ENCODE measurements around the gene ZNF83.

The ZNF83 gene

GRCh38 chr19:52648336-52649016, 10.3 kb upstream of the ZNF83 start:
- no peak for TF ChIP-seq ZC3H10 (CRISPR knock-in tag; IDR thresholded peaks at IDR 0.05)
- TF ChIP-seq, protein P1, sequence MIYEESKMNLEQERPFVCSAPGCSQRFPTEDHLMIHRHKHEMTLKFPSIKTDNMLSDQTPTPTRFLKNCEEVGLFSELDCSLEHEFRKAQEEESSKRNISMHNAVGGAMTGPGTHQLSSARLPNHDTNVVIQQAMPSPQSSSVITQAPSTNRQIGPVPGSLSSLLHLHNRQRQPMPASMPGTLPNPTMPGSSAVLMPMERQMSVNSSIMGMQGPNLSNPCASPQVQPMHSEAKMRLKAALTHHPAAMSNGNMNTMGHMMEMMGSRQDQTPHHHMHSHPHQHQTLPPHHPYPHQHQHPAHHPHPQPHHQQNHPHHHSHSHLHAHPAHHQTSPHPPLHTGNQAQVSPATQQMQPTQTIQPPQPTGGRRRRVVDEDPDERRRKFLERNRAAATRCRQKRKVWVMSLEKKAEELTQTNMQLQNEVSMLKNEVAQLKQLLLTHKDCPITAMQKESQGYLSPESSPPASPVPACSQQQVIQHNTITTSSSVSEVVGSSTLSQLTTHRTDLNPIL (CRISPR knock-in tag; IDR thresholded peaks at IDR 0.05; ENCODE audit: low read depth) = no peak
- TF ChIP-seq GLIS3 (CRISPR knock-in tag; IDR thresholded peaks at IDR 0.05) = no peak
- no peak for TF ChIP-seq ZFP30 (CRISPR knock-in tag; IDR thresholded peaks at IDR 0.05)
- TF ChIP-seq TOX (CRISPR knock-in tag; IDR thresholded peaks at IDR 0.05; ENCODE audit: borderline replicate concordance) = no peak
- no peak for TF ChIP-seq ISL1 (CRISPR knock-in tag; IDR thresholded peaks at IDR 0.05)
- TF ChIP-seq CSDC2 (CRISPR knock-in tag; IDR thresholded peaks at IDR 0.05) = no peak
- no peak for TF ChIP-seq CSRNP3 (CRISPR knock-in tag; IDR thresholded peaks at IDR 0.05)
- no peak for TF ChIP-seq POU6F1 (CRISPR knock-in tag; IDR thresholded peaks at IDR 0.05; ENCODE audit: borderline replicate concordance, low read depth)
- TF ChIP-seq TCF4 (CRISPR knock-in tag; IDR thresholded peaks at IDR 0.05; ENCODE audit: borderline replicate concordance) = no peak

GRCh38 chr19:52646571-52647217, 8.5 kb upstream of the ZNF83 start:
- TF ChIP-seq TOX (CRISPR knock-in tag; IDR thresholded peaks at IDR 0.05; ENCODE audit: borderline replicate concordance) (no peak), RARB (CRISPR knock-in tag; IDR thresholded peaks at IDR 0.05) (no peak), CSDC2 (CRISPR knock-in tag; IDR thresholded peaks at IDR 0.05) (no peak), OSR1 (CRISPR knock-in tag; IDR thresholded peaks at IDR 0.05) (no peak), ZC3H10 (CRISPR knock-in tag; IDR thresholded peaks at IDR 0.05) (no peak), ZNF565 (CRISPR knock-in tag; conservative IDR thresholded peaks at IDR 0.05; ENCODE audit: low read depth) (no peak), ARNTL (CRISPR knock-in tag; IDR thresholded peaks at IDR 0.05; ENCODE audit: borderline replicate concordance, low read depth) (no peak)
- ATAC-seq = no peak

More at GRCh38 chr19:52648336-52649016, 10.3 kb upstream of the ZNF83 start:
- peak; percentile 63 for ATAC-seq

GRCh38 chr19:52640916-52641315, 2.8 kb upstream of the ZNF83 start:
- no peak for TF ChIP-seq PATZ1 (CRISPR knock-in tag; IDR thresholded peaks at IDR 0.05; ENCODE audit: borderline replicate concordance)
- TF ChIP-seq ZNF8 (CRISPR knock-in tag; IDR thresholded peaks at IDR 0.05) = no peak
- no peak for TF ChIP-seq ARNTL (CRISPR knock-in tag; IDR thresholded peaks at IDR 0.05; ENCODE audit: borderline replicate concordance, low read depth)
- TF ChIP-seq ZFP3 (CRISPR knock-in tag; IDR thresholded peaks at IDR 0.05) = no peak
- TF ChIP-seq, protein P1 (CRISPR knock-in tag; IDR thresholded peaks at IDR 0.05; ENCODE audit: low read depth) = no peak
- no peak for TF ChIP-seq PPARA (CRISPR knock-in tag; IDR thresholded peaks at IDR 0.05; ENCODE audit: borderline replicate concordance)
- no peak for TF ChIP-seq ISL1 (CRISPR knock-in tag; IDR thresholded peaks at IDR 0.05)
- TF ChIP-seq POU6F1 (CRISPR knock-in tag; IDR thresholded peaks at IDR 0.05; ENCODE audit: borderline replicate concordance, low read depth) = no peak
- no peak for TF ChIP-seq ZFP30 (CRISPR knock-in tag; IDR thresholded peaks at IDR 0.05)
- no peak for TF ChIP-seq CSRNP3 (CRISPR knock-in tag; IDR thresholded peaks at IDR 0.05)
- TF ChIP-seq ZNF565 (CRISPR knock-in tag; conservative IDR thresholded peaks at IDR 0.05; ENCODE audit: low read depth) = no peak
- no peak for TF ChIP-seq CSDC2 (CRISPR knock-in tag; IDR thresholded peaks at IDR 0.05)
- no peak for TF ChIP-seq ZNF70 (CRISPR knock-in tag; IDR thresholded peaks at IDR 0.05)
- TF ChIP-seq SNAI2 (CRISPR knock-in tag; IDR thresholded peaks at IDR 0.05) = no peak
- no peak for ATAC-seq
